GM23338 (cell line): ENCODE measurements around the gene BIRC5.

ENCODE experiments used
- CREB1 ChIP-seq: fragments of 250-450 bp; sonication (Bioruptor Pico); IDR thresholded peaks from 2 replicates; pipeline ENCODE4 v1.5.0; 2020; ENCODE audit warnings: low read depth, mild to moderate bottlenecking, moderate library complexity
- ETS1 ChIP-seq: IDR thresholded peaks from 2 replicates; pipeline ENCODE4 v1.6.1; 2016; ENCODE audit warnings: antibody characterized with exemption
- EZH2 ChIP-seq: fragments of 200-600 bp; sonication (generic); IDR thresholded peaks from one replicate; pipeline ENCODE4 v1.8.0; 2017; ENCODE audit warnings: antibody characterized with exemption, mild to moderate bottlenecking, low read depth; ENCODE audit not compliant: unreplicated experiment
- EZH2phosphoT487 ChIP-seq: fragments of 200-600 bp; sonication (generic); IDR thresholded peaks from one replicate; pipeline ENCODE4 v1.8.1; 2018; ENCODE audit warnings: antibody characterized with exemption; ENCODE audit not compliant: unreplicated experiment
- JUNB ChIP-seq: IDR thresholded peaks from one replicate; pipeline ENCODE4 v1.6.1; 2016; ENCODE audit warnings: antibody characterized with exemption; ENCODE audit not compliant: unreplicated experiment
- NANOG ChIP-seq: IDR thresholded peaks from 2 replicates; pipeline ENCODE4 v1.6.1; 2016; ENCODE audit warnings: antibody characterized with exemption, borderline replicate concordance
- POLR2AphosphoS5 ChIP-seq: IDR thresholded peaks from 2 replicates; pipeline ENCODE4 v1.6.1; 2016; ENCODE audit warnings: antibody characterized with exemption, low read depth
- REST ChIP-seq: IDR thresholded peaks from one replicate; pipeline ENCODE4 v1.6.1; 2018; ENCODE audit warnings: antibody characterized with exemption; ENCODE audit not compliant: unreplicated experiment
- STAT1 ChIP-seq: IDR thresholded peaks from one replicate; pipeline ENCODE4 v1.6.1; 2016; ENCODE audit warnings: antibody characterized with exemption; ENCODE audit not compliant: unreplicated experiment
- ZNF114 ChIP-seq: fragments of 250-450 bp; sonication (Bioruptor Pico); IDR thresholded peaks from 2 replicates; pipeline ENCODE4 v1.5.0; 2020; ENCODE audit warnings: mild to moderate bottlenecking, moderate library complexity
- ZNF331 ChIP-seq: fragments of 250-450 bp; sonication (Bioruptor Pico); IDR thresholded peaks from 2 replicates; pipeline ENCODE4 v1.5.0; 2020; ENCODE audit warnings: low read depth, mild to moderate bottlenecking, moderate library complexity
- ZNF462 ChIP-seq: fragments of 250-450 bp; sonication (Bioruptor Pico); IDR thresholded peaks from 2 replicates; pipeline ENCODE4 v1.5.0; 2020; ENCODE audit warnings: mild to moderate bottlenecking, moderate library complexity
- TF ChIP-seq, protein P1 (sequence below), 2 experiments: fragments of 200-600 bp in 1 of 2; sonication (generic) in 1 of 2; conservative IDR thresholded peaks; 2 replicates each; pipeline versions ENCODE4 v1.5.1 to v1.6.1; 2016 to 2017; ENCODE audit warnings: antibody characterized with exemption in 2 of 2, low read depth in 2 of 2, mild to moderate bottlenecking in 2 of 2, moderate library complexity in 1 of 2

DNA sequence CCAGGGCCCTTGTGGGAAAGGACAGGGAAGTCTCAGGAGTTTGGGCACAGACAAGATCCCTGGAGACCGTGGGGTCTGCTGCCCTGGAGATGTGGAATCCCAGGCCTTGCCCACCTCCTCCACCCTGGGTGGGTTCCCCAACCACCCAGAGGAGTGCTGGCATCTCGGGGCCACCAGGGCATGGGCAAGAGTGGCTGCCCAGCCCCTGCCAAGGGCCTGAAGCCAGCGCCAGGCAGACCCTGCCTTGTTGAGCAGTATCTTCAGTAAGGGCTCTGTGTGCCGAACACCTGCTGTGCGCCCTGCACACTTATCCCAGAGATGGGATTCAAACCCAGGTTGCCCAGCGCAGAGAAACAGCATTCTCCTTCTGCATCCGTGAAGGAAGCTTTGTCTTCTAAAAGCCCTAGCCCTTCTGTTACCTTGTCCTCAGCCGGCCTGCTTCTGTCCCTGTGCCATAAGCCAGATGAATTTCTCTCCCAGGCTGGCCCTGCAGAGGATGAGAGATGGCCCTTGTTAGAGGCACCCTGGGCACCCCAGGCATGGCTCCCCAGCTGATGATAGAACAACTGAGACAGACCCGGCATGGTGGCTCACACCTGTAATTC, 49.8 kb downstream of the BIRC5 start:
- TF ChIP-seq, protein P1, sequence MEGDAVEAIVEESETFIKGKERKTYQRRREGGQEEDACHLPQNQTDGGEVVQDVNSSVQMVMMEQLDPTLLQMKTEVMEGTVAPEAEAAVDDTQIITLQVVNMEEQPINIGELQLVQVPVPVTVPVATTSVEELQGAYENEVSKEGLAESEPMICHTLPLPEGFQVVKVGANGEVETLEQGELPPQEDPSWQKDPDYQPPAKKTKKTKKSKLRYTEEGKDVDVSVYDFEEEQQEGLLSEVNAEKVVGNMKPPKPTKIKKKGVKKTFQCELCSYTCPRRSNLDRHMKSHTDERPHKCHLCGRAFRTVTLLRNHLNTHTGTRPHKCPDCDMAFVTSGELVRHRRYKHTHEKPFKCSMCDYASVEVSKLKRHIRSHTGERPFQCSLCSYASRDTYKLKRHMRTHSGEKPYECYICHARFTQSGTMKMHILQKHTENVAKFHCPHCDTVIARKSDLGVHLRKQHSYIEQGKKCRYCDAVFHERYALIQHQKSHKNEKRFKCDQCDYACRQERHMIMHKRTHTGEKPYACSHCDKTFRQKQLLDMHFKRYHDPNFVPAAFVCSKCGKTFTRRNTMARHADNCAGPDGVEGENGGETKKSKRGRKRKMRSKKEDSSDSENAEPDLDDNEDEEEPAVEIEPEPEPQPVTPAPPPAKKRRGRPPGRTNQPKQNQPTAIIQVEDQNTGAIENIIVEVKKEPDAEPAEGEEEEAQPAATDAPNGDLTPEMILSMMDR (conservative IDR thresholded peaks at IDR 0.05; ENCODE audit: low read depth in 2 of 2): no peak
- TF ChIP-seq POLR2AphosphoS5 (no peak), EZH2 (no peak), EZH2phosphoT487 (no peak), CREB1 (CRISPR knock-in tag) (no peak), JUNB (no peak), REST (no peak), STAT1 (no peak), NANOG (no peak), ZNF331 (no peak), ZNF114 (CRISPR knock-in tag) (no peak), ETS1 (no peak), ZNF462 (no peak)
